Measurements from ENCODE around the gene SLC7A6.

DNA sequence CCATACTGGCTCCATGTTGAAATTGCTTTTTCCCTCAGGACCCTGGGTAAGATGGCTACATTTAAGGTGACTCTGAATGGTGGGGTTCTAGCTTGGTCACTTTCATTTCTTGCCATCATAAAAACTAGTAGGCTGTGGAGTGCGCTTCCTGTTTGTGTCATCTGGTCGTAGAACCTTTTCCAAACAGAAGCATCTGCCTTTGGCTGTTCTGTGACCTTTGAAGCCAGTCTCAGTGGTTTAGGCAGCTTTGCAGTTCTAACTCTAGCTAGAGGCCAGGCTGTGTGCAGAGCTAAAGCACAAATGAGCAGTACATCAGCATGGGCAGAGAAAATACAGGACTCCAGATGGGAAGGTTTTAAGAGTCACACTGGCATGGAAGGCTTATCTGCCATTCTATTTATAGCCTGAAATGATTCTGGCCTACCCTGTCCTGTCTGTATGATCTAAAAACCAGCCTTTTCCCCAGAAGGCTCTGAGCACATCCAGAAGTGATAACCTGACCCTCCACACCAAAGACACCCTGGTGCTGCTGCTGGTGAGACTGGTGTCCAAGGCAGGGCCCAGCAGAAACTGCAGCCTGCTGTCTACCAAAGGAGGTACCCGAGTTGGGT, 37.0 kb upstream of the SLC7A6 start:
- TF ChIP-seq, protein P1, sequence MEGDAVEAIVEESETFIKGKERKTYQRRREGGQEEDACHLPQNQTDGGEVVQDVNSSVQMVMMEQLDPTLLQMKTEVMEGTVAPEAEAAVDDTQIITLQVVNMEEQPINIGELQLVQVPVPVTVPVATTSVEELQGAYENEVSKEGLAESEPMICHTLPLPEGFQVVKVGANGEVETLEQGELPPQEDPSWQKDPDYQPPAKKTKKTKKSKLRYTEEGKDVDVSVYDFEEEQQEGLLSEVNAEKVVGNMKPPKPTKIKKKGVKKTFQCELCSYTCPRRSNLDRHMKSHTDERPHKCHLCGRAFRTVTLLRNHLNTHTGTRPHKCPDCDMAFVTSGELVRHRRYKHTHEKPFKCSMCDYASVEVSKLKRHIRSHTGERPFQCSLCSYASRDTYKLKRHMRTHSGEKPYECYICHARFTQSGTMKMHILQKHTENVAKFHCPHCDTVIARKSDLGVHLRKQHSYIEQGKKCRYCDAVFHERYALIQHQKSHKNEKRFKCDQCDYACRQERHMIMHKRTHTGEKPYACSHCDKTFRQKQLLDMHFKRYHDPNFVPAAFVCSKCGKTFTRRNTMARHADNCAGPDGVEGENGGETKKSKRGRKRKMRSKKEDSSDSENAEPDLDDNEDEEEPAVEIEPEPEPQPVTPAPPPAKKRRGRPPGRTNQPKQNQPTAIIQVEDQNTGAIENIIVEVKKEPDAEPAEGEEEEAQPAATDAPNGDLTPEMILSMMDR (IDR thresholded peaks at IDR 0.05) = no peak
- TF ChIP-seq ZFX (IDR thresholded peaks at IDR 0.05; ENCODE audit: borderline replicate concordance) = no peak
